Stomach smooth muscle (tissue), 2 donors: ENCODE measurements around the gene SLC30A7.
"Not testable (repeated sequence)": the region's sequence is repeated elsewhere in the genome, so short reads cannot be mapped to it uniquely, and the experiment has no call there.

Experiments
- H3K27ac ChIP-seq: one replicate; pipeline ENCODE4 v1.7.0; 2013; ENCODE audit warnings: mild to moderate bottlenecking, low read length, inconsistent platforms
- H3K27me3 ChIP-seq, 2 donors: one replicate each; pipeline ENCODE4 v1.7.0; 2013; ENCODE audit warnings: low read length in 2 of 2; ENCODE audit not compliant: insufficient read depth in 2 of 2, control insufficient read depth in 1 of 2
- H3K36me3 ChIP-seq, 2 donors: one replicate each; pipeline ENCODE4 v1.7.0; 2013; ENCODE audit warnings: low read length in 2 of 2; ENCODE audit not compliant: control insufficient read depth in 2 of 2, insufficient read depth in 2 of 2
- H3K4me1 ChIP-seq: one replicate; pipeline ENCODE4 v1.7.0; 2013; ENCODE audit warnings: low read length; ENCODE audit not compliant: control insufficient read depth, insufficient read depth
- H3K4me3 ChIP-seq, 2 donors: one replicate each; pipeline ENCODE4 v1.7.0; 2013; ENCODE audit warnings: low read length in 2 of 2
- H3K9ac ChIP-seq, 2 donors: one replicate each; pipeline ENCODE4 v1.7.0; 2013; ENCODE audit warnings: low read length in 2 of 2, mild to moderate bottlenecking in 1 of 2
- H3K9me3 ChIP-seq, 2 donors: one replicate each; pipeline ENCODE4 v1.7.0; 2013; ENCODE audit warnings: low read length in 2 of 2; ENCODE audit not compliant: control insufficient read depth in 2 of 2
- donor health status: healthy.
- donor health status: Pancreatic carcinoma.

The SLC30A7 gene

GRCh38 chr1:100941098-100941527 lies 45.2 kb downstream of the SLC30A7 start:
- peaks cover 0 to 6% of the 10 kb centered on the region in 2 donors for H3K36me3 ChIP-seq
- H3K27ac ChIP-seq, result no peak overlapping the region
- no peaks in the 10 kb centered on the region for H3K9me3 ChIP-seq
- H3K27me3 ChIP-seq, result no peaks in the 10 kb centered on the region
- H3K4me3 ChIP-seq, result no peak overlapping the region
- H3K9ac ChIP-seq, result no peak overlapping the region
- H3K4me1 ChIP-seq, result no peaks in the 10 kb centered on the region

- Histone ChIP-seq H3K4me3 (no peak overlapping the region), H3K9me3 (no peaks in the 10 kb centered on the region), H3K36me3 (peaks cover 0 to 6% of the 10 kb centered on the region in 2 donors), H3K9ac (no peak overlapping the region), H3K27me3 (no peaks in the 10 kb centered on the region), H3K4me1 (no peaks in the 10 kb centered on the region), H3K27ac (no peak overlapping the region)
Observed at GRCh38 chr1:100941580-100942216, 45.8 kb downstream of the SLC30A7 start.

- H3K9ac ChIP-seq, result no peak overlapping the region
- H3K4me3 ChIP-seq, result no peak overlapping the region
- no peaks in the 10 kb centered on the region for H3K4me1 ChIP-seq
- no peaks in the 10 kb centered on the region for H3K9me3 ChIP-seq
- no peaks in the 10 kb centered on the region for H3K27me3 ChIP-seq
- no peak overlapping the region for H3K27ac ChIP-seq
- peaks cover 0 to 6% of the 10 kb centered on the region in 2 donors for H3K36me3 ChIP-seq
Observed at GRCh38 chr1:100942304-100943046, 46.6 kb downstream of the SLC30A7 start.

DNA sequence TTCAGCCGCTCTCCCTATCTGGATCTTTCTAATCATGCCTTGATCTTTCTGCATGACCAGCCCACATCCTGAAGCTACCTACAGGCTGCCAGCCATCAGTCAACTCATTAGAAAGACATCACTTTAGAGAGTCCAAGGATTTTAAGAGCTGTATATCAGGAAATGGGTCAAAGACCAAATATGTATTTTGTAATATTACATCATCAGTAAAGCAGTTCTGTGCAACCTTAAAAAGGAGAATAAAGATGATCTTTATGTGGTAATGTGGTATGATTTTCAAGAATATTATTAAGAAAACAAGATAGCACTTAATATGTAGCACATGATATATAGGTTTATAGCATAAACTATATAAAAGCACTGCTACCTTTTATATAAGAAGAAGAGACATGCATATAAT lies 47.6 kb downstream of the SLC30A7 start:
- Histone ChIP-seq H3K4me1 (no peaks in the 10 kb centered on the region), H3K27me3 (no peaks in the 10 kb centered on the region), H3K36me3 (peaks cover 0 to 3% of the 10 kb centered on the region in 2 donors), H3K9ac (no peak overlapping the region), H3K9me3 (no peaks in the 10 kb centered on the region), H3K27ac (no peak overlapping the region), H3K4me3 (no peak overlapping the region)

GRCh38 chr1:100946064-100946463 lies 50.2 kb downstream of the SLC30A7 start:
- H3K9me3 ChIP-seq, H3K9ac ChIP-seq, H3K4me3 ChIP-seq, H3K27me3 ChIP-seq, H3K4me1 ChIP-seq, H3K36me3 ChIP-seq, H3K27ac ChIP-seq: not testable (repeated sequence)

DNA sequence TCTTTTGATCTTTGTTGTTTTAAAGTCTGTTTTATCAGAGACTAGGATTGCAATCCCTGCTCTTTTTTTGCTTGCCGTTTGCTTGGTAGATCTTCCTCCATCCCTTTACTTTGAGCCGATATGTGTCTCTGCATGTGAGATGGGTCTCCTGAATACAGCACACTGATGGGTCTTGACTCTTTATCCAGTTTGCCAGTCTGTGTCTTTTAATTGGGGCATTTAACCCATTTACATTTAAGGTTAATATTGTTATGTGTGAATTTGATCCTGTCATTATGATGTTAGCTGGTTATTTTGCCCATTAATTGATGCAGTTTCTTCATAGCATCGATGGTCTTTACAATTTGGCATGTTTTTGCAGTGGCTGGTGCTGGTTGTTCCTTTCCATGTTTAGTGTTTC lies 51.9 kb downstream of the SLC30A7 start:
- H3K9ac ChIP-seq, H3K36me3 ChIP-seq, H3K4me3 ChIP-seq, H3K4me1 ChIP-seq, H3K27ac ChIP-seq, H3K9me3 ChIP-seq, H3K27me3 ChIP-seq: not testable (repeated sequence)

DNA sequence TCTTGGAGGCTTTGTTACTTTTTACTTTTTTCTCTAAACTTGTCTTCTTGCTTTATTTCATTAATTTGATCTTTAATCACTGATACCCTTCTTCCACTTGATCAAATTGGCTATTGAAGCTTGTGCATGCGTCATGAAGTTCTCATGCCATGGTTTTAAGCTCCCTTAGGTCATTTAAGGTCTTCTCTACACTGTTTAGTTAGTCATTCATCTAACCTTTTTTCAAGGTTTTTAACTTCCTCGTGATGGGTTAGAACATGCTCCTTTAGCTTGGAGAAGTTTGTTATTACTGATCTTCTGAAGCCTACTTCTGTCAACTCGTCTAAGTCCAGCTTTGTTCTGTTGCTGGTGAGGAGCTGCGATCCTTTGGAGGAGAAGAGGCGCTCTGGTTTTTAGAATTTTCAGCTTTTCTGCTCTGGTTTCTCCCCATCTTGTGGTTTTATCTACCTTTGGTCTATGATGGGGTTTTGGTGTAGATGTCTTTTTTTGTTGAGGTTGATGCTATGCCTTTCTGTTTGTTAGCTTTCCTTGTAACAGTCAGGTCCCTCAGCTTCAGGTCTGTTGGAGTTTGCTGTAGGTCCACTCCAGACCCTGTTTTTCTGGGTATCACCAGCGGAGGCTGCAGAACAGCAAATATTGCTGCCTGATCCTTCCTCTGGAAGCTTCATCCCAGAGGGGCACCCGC lies 53.0 kb downstream of the SLC30A7 start:
- H3K4me3 ChIP-seq, H3K4me1 ChIP-seq, H3K27me3 ChIP-seq, H3K9me3 ChIP-seq, H3K27ac ChIP-seq, H3K9ac ChIP-seq, H3K36me3 ChIP-seq: not testable (repeated sequence)

DNA sequence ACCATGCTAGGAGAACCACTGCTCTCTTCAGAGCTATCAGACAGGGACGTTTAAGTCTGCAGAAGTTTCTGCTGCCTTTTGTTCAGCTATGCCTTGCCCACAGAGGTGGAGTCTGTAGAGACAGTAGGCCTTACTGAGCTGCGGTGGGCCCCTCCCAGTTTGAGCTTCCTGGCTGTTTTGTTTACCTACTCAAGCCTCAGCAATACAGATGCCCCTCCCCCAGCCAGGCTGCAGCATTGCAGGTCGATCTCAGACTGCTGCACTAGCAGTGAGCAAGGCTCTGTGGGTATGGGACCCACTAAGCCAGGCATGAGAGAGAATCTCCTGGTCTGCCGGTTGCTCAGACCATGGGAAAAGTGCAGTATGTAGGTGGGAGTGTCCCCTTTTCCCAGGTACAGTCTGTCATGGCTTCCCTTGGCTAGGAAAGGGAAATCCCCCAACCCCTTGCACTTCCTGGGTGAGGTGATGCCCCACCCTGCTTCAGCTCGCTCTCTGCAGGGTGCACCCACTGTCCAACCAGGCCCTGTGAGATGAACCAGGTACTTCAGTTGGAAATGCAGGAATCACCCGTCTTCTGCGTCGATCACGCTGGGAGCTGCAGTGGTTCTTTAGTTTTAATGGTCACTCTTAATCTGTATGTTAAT lies 53.7 kb downstream of the SLC30A7 start:
- not testable (repeated sequence) for H3K4me3 ChIP-seq, H3K9me3 ChIP-seq, H3K4me1 ChIP-seq, H3K27me3 ChIP-seq, H3K36me3 ChIP-seq, H3K27ac ChIP-seq, H3K9ac ChIP-seq

DNA sequence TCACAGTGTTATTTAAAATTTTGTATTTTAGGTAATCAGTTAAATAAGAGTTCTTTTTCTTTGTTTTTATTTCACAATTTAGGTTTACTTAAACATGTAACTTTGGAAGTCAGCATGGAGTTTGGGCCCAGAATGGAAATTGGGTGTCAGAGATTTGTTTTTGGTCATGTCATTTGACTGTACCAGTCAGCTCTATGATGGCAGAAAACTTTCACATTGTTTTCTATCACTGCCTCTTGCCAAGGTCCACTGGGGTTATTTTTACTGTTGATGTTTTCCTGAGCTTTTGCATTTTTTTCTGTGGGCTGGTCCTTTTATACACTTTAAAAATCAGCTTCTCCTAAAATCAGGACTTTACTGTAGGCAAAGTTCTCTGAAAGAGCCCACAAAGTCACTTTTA lies 54.4 kb downstream of the SLC30A7 start:
- no peaks in the 10 kb centered on the region for H3K27me3 ChIP-seq
- peaks cover 7 to 8% of the 10 kb centered on the region in 2 donors for H3K36me3 ChIP-seq
- H3K4me3 ChIP-seq, result no peak overlapping the region
- H3K4me1 ChIP-seq, result peaks cover 4% of the 10 kb centered on the region
- H3K9me3 ChIP-seq, result peaks cover 0 to 2% of the 10 kb centered on the region in 2 donors
- H3K9ac ChIP-seq, result no peak overlapping the region
- H3K27ac ChIP-seq, result no peak overlapping the region

DNA sequence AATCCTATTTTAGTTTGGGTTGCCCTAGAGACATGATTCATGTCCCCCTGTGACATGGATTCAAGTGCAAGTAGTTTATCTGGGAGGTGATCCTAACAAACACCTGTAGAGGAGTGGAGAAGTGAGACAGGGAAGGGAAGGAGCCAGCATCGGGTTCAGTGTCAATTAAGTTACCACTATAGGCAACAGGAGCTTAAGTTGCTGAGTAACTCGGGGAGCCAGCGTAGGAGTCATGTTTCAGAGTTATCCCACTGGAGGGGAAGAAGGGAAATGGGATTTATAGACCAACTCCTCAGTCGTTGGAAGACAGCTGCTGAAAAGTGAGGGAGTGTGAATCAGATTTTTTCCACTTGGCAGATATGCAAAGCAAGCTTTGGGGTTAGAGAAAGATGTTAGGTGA lies 54.9 kb downstream of the SLC30A7 start:
- peaks cover 0 to 2% of the 10 kb centered on the region in 2 donors for H3K9me3 ChIP-seq
- no peak overlapping the region for H3K27ac ChIP-seq

More for the DNA sequence above, 54.9 kb downstream of the SLC30A7 start:
- Histone ChIP-seq H3K27me3 (no peaks in the 10 kb centered on the region), H3K9ac (no peak overlapping the region), H3K4me1 (peaks cover 4% of the 10 kb centered on the region), H3K36me3 (peaks cover 7 to 8% of the 10 kb centered on the region in 2 donors), H3K4me3 (no peak overlapping the region)
